GM18519 (cell line): ENCODE results near the gene FAM20C.
A peak's percentile ranks its signal among the peaks of the same experiment; 100 is the strongest.

ENCODE experiments used
- ATAC-seq: cut with Tn5 transposase; IDR thresholded peaks from one replicate; pipeline ENCODE4 v1.9.1; 2021; ENCODE audit warnings: mild to moderate bottlenecking, moderate library complexity; ENCODE audit not compliant: unreplicated experiment, low FRiP score

The FAM20C gene

DNA sequence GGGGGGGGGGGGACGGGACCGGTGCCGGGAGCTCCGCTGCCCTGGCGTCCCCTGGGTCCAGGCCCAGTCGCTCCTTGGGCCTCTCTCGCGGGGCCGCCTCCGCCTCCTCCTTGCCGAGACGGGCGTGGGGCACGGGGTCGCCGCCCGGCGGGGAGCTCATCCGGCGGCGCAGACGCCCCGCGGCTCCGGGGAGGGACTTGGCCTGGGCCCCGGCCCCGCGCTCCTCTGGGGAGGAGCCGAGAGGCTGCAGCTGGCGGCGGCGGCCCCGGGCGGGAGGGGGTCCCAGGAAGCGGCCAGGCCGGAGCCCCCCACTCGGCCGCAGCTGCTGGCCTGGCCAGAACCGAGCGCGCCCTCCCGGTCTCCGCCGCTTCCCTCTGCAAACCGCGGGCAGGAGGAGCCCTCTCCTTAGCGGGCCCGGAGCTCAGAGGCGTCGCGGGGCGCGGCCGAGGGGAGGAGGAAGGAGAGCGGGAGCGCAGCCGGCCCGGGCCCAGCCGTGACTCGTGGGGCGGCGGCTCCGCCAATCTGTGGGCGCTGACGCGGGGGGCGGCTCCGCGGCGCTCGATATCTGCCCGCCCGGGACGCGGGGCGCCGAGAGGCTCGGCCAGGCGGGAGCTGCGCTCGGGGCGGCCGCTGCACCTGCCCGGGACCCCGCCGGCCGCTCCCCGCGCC lies at the start of gene FAM20C:
Gene FAM20C, plus strand, starts transcription at position 591 of the 669 bp plus-strand sequence. CDS start 629 bp downstream, outside the sequence.
- no peak for ATAC-seq

GRCh38 chr7:143145-143751 lies 49.1 kb upstream of the FAM20C start:
- no peak for ATAC-seq

DNA sequence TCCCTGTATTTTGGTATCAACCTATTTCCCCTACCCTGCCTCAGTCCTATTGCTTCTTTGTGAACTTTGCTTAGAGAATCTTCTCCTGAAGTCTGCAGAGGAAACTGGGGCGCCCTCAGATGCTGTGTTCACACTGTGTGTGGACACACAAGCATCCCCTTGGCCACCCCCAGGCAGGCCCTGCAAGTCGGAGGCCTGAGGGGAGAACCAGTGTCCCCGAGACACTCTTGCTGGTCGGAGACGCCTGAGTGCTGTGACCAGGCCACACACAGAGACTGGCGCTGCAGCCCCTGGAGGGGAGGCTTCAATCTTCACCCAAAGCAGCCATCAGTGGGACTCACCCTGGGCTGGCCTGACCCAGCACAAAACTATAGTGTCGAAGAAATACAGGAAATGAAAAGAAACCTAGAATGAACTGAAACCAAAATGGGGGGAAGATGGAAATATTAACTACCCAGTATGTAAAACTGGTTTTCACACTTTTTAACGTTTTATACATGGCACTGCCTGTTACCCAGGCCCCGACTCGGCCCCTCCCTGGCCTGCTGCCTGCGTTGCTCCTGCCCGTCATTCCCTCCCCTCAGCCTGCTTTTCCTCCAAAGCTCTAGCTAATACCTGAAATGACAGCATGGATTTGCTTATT lies 48.4 kb upstream of the FAM20C start:
- ATAC-seq, result no peak

GRCh38 chr7:144454-144826 lies 47.9 kb upstream of the FAM20C start:
- no peak for ATAC-seq

DNA sequence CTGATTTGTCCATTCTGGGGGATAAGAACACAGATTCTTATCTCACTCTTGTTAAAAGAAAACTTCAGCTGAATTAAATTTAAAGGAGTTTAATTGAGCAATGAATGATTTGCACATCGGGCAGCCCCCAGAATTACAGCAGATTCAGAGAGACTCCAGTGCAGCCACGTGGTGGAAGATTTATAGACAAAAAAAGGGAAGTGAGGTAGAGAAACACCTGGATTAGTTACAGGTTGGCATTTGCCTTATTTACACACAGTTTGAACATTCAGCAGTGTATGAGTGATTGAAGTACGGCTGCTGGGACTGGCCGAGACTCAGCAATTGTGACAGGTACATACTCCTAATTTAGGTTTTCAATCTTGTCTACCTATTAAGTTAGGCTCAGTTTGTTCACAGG lies 46.5 kb upstream of the FAM20C start:
- no peak for ATAC-seq

DNA sequence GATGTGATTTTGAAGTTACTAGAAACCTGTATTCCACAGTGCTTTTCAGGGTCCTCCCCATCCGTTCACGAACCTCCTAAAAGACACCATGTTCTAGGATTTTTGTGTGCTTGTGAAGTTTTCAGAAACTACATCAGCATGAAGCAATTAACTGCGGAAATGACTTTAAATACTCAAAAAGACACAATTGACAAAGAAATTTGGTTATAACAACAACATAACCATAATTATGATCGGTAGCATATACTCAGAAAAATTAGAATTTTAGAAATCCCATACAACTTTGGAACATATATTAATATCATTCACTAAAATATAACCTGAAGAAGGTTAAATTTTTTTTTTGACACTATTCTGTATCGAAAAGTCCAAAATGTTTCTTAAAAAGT lies 43.8 kb upstream of the FAM20C start:
- no peak for ATAC-seq

DNA sequence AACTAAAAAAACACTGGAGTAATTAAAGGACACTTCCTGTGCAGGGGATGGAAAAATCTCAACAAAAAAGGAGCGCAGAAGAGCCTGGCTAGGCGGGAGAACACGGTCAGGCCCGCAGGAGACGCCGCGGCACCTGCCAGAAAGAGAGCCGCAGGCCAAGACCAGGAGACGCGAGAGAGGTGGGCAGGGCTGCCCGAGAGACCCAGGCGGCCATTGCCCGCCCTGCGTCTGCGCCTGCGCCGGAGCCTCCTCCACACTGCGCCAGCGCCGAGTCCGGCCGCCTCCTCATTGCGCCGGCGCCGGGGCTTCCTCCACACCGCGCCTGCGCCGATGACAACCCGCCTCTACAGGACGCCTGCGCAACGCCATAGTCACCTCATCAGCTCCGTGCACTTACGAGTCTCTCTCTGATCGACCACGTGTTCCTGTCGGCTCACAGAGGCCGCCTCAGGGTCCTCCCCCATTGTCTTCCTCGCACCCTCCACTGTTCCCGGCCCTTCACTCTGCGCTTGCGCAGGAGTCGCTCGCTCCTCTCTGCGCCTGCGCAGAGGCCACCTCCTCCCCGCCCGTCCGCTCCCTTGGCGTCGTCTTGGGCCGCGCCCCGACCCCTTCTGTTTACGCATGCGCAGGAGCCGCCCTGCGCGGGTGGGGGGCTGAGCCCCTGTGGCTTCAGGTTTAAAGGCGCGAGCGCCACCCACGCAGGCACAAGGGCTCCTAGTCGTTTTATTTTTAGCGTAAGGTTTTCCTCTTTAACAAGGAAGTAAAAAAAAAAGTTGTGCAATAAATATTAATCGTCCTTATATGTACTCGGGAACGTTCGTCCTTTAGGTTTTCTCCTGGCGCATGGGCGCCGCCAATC lies 43.2 kb upstream of the FAM20C start:
- ATAC-seq, result peak; percentile 90

GRCh38 chr7:149791-150636 lies 42.4 kb upstream of the FAM20C start:
- ATAC-seq, result no peak

- ATAC-seq, result no peak
Measured at GRCh38 chr7:150811-151221, 41.6 kb upstream of the FAM20C start.

DNA sequence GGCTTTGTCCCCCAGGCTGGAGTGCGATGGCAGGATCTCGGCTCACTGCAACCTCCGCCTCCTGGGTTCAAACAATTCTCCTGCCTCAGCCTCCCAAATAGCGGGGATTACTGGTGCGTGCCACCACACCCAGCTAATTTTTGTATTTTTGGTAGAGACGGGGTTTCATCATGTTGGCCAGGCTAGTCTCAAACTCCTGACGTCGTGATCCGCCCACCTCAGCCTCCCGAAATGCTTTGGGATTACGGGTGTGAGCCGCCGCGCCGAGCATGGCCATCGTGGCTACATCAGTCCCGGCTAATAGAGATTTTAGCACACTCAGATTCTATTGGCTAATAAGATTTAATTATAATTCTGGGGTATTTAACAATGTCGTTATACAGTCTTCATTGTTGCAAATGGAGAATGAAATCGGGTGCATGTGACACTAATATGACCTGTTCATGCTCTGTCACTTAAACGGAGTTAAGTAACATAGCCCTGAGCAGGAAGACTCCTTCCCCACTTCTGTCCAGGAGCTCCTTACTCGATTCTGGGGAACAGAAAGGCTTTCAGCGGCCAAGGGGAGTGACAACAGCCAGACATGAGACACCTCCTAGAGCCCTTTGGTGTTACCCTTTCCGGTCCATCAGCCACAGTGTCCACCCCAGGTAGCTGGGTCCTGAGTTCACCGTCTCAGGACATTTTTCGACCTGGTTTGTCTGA lies 40.9 kb upstream of the FAM20C start:
- ATAC-seq, result no peak

GRCh38 chr7:152702-153391 lies 39.5 kb upstream of the FAM20C start:
- no peak for ATAC-seq

GRCh38 chr7:153604-154003 lies 38.8 kb upstream of the FAM20C start:
- ATAC-seq, result no peak

DNA sequence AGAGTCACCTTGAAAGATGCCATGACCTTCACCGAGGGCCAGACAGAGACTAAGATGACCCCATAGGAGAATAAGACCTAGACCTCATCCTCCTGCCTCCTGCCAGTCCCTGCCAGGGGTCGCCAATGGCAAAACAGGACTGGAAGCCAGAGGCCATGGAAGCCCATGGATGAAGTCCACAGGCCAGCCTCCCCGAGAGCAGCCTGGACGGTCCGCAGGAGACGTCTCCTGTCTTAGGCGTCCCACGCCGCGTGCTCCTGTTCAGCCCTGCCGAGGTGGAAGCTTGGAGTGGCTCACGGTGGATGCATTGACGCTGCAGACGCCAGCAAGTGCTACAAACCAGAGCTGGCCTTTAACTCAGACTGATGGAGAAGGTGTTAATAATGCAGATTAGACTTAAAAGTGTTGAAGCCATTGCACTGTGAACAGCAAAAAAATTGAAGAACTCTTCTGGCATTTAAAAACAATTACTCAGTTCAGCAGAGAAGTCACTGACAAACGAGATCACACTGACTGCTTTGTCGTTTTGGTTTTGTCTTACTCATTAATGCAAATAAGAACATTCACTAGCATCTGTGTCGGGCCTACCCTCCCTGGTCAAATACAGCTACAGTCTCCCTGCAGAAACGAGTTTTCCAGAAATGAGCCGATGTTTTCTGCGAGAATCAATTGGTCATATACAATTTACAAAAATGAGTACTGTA lies 38.1 kb upstream of the FAM20C start:
- ATAC-seq, result no peak

DNA sequence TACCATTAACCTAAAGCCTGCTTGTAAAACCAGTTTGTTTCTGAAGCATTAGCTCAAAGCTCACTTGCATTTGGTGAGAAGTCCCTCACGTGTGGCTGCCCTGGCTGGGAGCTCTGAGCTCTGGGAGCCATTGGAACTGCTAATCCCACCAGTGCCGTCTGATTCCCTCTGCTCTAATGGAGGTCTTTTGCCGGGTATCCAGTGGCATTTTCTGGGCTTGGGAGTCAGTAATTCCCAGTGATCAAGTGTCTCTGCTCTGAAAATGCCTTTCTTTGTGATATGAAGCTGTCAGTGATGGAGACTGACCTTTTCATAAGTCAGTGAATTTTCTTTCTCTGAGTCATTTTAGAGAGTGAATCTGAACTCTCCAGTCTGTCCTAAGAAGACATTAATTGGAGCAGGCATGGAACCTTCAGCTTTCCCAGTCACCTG lies 36.9 kb upstream of the FAM20C start:
- ATAC-seq, result no peak

DNA sequence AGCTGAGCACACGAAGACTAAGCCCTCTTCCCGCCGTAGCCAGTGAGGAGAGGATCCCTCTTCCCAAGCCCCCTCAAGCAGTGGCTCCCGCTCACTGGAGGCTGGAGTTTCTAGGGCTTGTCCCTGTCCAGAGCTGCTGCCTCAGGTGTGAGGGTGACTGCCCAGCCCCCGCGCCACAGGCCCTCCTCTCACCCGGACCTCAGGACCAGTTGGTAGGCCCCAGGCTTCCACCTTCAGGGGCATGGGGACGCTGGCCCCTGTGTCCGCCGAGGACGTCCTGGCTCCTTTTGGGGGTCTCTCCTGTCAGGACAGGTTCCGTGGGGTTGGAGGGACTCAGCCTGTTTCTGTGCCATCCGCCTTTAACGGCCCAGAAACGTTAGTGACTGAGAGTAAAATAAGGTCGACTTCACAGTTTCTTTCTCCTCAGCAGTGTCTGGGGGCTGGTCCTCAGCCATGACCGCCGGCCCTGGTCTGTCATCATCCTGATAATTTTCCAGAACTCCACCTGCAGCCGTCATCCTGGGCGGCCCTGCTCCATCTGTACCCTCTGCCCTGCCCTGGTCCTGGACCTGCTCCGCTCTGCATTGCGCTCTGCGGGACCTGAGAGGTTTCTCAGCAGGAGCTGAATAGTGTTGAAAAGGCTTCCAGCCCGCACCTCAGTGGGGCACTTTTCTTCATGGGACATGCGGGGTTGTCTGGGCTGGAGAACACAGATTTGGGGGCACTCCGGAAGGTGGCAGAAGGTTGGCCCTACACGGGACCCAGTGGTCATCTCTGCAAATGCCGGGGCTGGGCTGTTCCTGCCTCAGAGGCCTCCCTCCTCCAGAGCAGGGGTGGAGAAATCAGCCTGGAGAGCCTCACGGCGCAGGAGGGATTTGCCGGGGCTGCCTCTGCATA lies 36.0 kb upstream of the FAM20C start:
- no peak for ATAC-seq

GRCh38 chr7:157008-157310 lies 35.4 kb upstream of the FAM20C start:
- no peak for ATAC-seq

DNA sequence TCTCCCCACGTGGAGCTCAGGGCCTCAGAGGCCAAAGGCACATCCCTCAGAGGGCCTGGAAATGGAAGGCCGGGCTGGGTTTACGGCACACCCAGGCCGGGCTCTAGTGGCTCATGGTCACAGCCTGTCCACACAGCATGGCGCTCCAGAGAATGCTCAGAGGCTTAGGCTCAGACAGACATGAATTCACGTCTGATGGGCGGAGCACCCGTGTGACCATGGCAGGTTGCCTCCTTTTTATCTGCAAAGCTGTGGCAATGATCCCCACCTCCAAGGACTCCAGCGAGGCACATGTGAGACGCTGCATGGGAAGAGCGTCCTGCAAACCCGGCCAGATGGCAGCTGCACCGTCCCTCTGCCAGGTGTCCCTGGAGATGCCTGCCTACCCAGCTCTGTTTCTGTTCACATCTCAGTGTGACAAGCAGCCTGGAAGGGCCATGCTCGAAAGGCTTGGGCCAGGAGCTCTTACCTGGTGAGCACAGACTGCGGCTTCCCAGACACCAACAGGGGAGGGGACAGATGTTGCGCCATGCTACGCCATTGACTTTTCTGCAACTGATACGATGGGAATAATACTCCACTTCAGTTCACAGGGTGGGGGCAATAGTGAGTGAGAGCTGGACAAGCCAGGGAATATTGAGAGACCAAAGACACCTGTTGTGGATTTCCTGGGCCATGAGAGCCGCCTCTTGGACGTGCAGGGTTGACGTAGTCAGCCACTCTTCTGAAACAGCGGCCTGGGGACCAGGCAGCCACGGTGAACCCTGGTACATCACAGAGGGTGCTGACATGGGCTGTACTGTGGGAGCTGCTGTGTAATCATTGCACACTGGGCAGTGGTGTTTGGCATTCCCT lies 34.4 kb upstream of the FAM20C start:
- ATAC-seq, result no peak
